HCT116 (cell line): ENCODE measurements around the gene SKAP1. TPM values are rescaled to one million over a fixed set of nuclear protein-coding genes. Genes with fewer than 3 reads are reported as not detected.

Experiments
- ATAC-seq: fragments of 200-7000 bp; cut with Tn5 transposase; 2 replicates; pipeline ENCODE4 v1.9.1; 2020; ENCODE audit warnings: mild to moderate bottlenecking, moderate library complexity
- BruUV-seq: library from RNA; stranded (reverse); fragments of 400-500 nt; replicated peaks from 2 replicates; lab custom pipeline; 2021; lab: Mats Ljungman, UMichigan
- CTCF ChIA-PET: fragments of 300-600 bp; sonication (Branson Sonifier 250); formaldehyde crosslinking; loops from one replicate; lab custom pipeline; 2021; ENCODE audit warnings: antibody characterized with exemption; lab: Charles Lee
- POLR2A ChIA-PET: fragments of 300-600, 350-600 bp; sonication (Branson Sonifier 250); formaldehyde crosslinking; loops from one replicate; lab custom pipeline; 2021; ENCODE audit warnings: antibody characterized with exemption; lab: Charles Lee
- RAD21 ChIA-PET, 2 experiments: fragments of 300-600 bp; sonication (Branson Sonifier 250); formaldehyde crosslinking; loops; one replicate each; lab custom pipeline; 2023; ENCODE audit warnings: low total read pairs in 2 of 2; ENCODE audit not compliant: uncharacterized antibody in 2 of 2, unreplicated experiment in 2 of 2, low non-redundant PET in 1 of 2; lab: Charles Lee
- DNase-seq: peaks from one replicate; pipeline ENCODE4 v3.0.0-alpha.2; 2010; ENCODE audit warnings: low read depth, low spot score
- H2AFZ ChIP-seq: fragments of 200-600 bp; shearing (Covaris generic), sonication (generic); 2 replicates; pipeline ENCODE4 v1.6.1; 2017; ENCODE audit warnings: low read depth, mixed run types, mixed read lengths, antibody characterized with exemption, low read length; ENCODE audit not compliant: poor library complexity, severe bottlenecking
- H3K27ac ChIP-seq: 2 replicates; pipeline ENCODE4 v1.5.1; 2012; ENCODE audit warnings: low read depth, low read length
- H3K27me3 ChIP-seq: fragments of 200-600 bp; sonication (generic); 2 replicates; pipeline ENCODE4 v1.6.1; 2016; ENCODE audit warnings: mixed run types, low read length, mixed read lengths; ENCODE audit not compliant: insufficient read depth
- H3K36me3 ChIP-seq, 2 experiments: fragments of 200-500 bp in 1 of 2; fragments of 200-600 bp in 1 of 2; sonication (Bioruptor generic) in 1 of 2; sonication (generic) in 1 of 2; 2 replicates each; pipeline versions ENCODE4 v1.5.1 to v1.6.1; 2014 to 2016; ENCODE audit warnings: low read length in 2 of 2, inconsistent platforms in 1 of 2, mixed read lengths in 1 of 2, mixed run types in 1 of 2; ENCODE audit not compliant: insufficient read depth in 2 of 2, control insufficient read depth in 1 of 2
- H3K4me1 ChIP-seq, 2 experiments: fragments of 200-600 bp in 1 of 2; sonication (generic) in 1 of 2; 2 replicates each; pipeline versions ENCODE4 v1.5.1 to v1.6.1; 2012 to 2017; ENCODE audit warnings: low read length in 2 of 2, inconsistent platforms in 1 of 2, mild to moderate bottlenecking in 1 of 2, mixed read lengths in 1 of 2, mixed run types in 1 of 2, moderate library complexity in 1 of 2; ENCODE audit not compliant: insufficient read depth in 2 of 2, control insufficient read depth in 1 of 2
- H3K4me2 ChIP-seq: fragments of 200-600 bp; sonication (generic); 2 replicates; pipeline ENCODE4 v1.6.1; 2017; ENCODE audit warnings: mixed run types, low read length, mixed read lengths
- H3K4me3 ChIP-seq, 2 experiments: fragments of 200-600 bp in 1 of 2; sonication (generic) in 1 of 2; replicated peaks in 1 of 2; 2 replicates each; pipeline ENCODE4 v1.5.1; 2011 to 2016; ENCODE audit warnings: low read length in 2 of 2, control low read depth in 1 of 2, low read depth in 1 of 2, mild to moderate bottlenecking in 1 of 2, mixed read lengths in 1 of 2, mixed run types in 1 of 2
- H3K79me2 ChIP-seq: fragments of 200-600 bp; sonication (generic); 2 replicates; pipeline ENCODE4 v1.6.1; 2017; ENCODE audit warnings: mild to moderate bottlenecking, mixed run types, low read length, moderate library complexity, mixed read lengths; ENCODE audit not compliant: insufficient read depth
- H3K9ac ChIP-seq: fragments of 200-600 bp; sonication (generic); 2 replicates; pipeline ENCODE4 v1.6.1; 2016; ENCODE audit warnings: low read length, mixed read lengths
- H3K9me2 ChIP-seq: fragments of 200-600 bp; sonication (generic), shearing (Covaris generic); 2 replicates; pipeline ENCODE4 v1.6.1; 2017; ENCODE audit warnings: mixed run types, mild to moderate bottlenecking, moderate library complexity; ENCODE audit not compliant: insufficient read depth
- H3K9me3 ChIP-seq, 2 experiments: fragments of 200-500 bp in 1 of 2; fragments of 200-600 bp in 1 of 2; sonication (Bioruptor generic) in 1 of 2; sonication (generic) in 1 of 2; 2 replicates each; pipeline ENCODE4 v1.6.1; 2014 to 2017; ENCODE audit warnings: low read length in 2 of 2, mixed read lengths in 2 of 2, inconsistent platforms in 1 of 2, low read depth in 1 of 2, mild to moderate bottlenecking in 1 of 2, mixed run types in 1 of 2, moderate library complexity in 1 of 2; ENCODE audit not compliant: control insufficient read depth in 1 of 2, insufficient read depth in 1 of 2
- H4K20me1 ChIP-seq: fragments of 200-600 bp; sonication (generic), shearing (Covaris generic); 2 replicates; pipeline ENCODE4 v1.6.1; 2017; ENCODE audit warnings: mixed run types, mild to moderate bottlenecking, moderate library complexity; ENCODE audit not compliant: insufficient read depth
- CBX3 ChIP-seq: IDR thresholded peaks from 2 replicates; pipeline ENCODE4 v1.6.1; 2012; ENCODE audit warnings: low read depth
- ELF1 ChIP-seq: IDR thresholded peaks from 2 replicates; pipeline ENCODE4 v1.6.1; 2012; ENCODE audit warnings: low read depth, borderline replicate concordance
- MAX ChIP-seq: IDR thresholded peaks from 2 replicates; pipeline ENCODE4 v1.6.1; 2012
- POLR2A ChIP-seq: IDR thresholded peaks from 2 replicates; pipeline ENCODE4 v1.7.0; 2011; ENCODE audit warnings: borderline replicate concordance; ENCODE audit not compliant: insufficient read depth, insufficient read length; ENCODE audit errors: extremely low read depth
- POLR2AphosphoS5 ChIP-seq: IDR thresholded peaks from 2 replicates; pipeline ENCODE4 v1.6.1; 2011; ENCODE audit warnings: mild to moderate bottlenecking, low read depth, low read length, moderate library complexity
- SRF ChIP-seq: IDR thresholded peaks from 2 replicates; pipeline ENCODE4 v1.6.1; 2012; ENCODE audit warnings: low read depth
- ZBTB33 ChIP-seq: IDR thresholded peaks from 2 replicates; pipeline ENCODE4 v1.6.1; 2011; ENCODE audit warnings: mild to moderate bottlenecking, low read length, moderate library complexity; ENCODE audit not compliant: insufficient replicate concordance; ENCODE audit errors: extremely low read depth
- intact Hi-C: fragments of 100-400 bp; cut with micrococcal nuclease; formaldehyde crosslinking; loops from 2 replicates; pipeline ENCODE4 v1.10.0; 2022
- total RNA-seq: library from RNA; stranded (reverse); gene quantifications from one replicate; pipeline ENCODE4 v1.2.1, GENCODE V29; 2021; ENCODE audit not compliant: unreplicated experiment

SKAP1 gene
- total RNA-seq, 1 experiment from 2014 or later, result 12.4 TPM

- TF ChIP-seq POLR2AphosphoS5 (no peak), POLR2A (no peak), CBX3 (no peak)
These were observed 35.2 kb downstream of the SKAP1 start (continued) for GRCh38 chr17:48394821-48395220.

- DNase-seq, result no peak
- H3K4me3 ChIP-seq, result no peak overlapping the region
- no peak overlapping the region for H3K4me2 ChIP-seq
- no peak overlapping the region for H3K9ac ChIP-seq
- no peaks in the 10 kb centered on the region for H3K36me3 ChIP-seq
- H3K27ac ChIP-seq, result no peak overlapping the region
- no peaks in the 10 kb centered on the region for H3K9me2 ChIP-seq
- no TSS peak for BruUV-seq
- H3K79me2 ChIP-seq, result no peaks in the 10 kb centered on the region
- POLR2A ChIA-PET, result no interaction called here
- H3K4me1 ChIP-seq, result no peaks in the 10 kb centered on the region
- TF ChIP-seq CBX3, result no peak
- no peak for TF ChIP-seq ZBTB33
- TF ChIP-seq POLR2AphosphoS5, result no peak
- TF ChIP-seq, all 23 proteins: peak for 0
- CTCF ChIA-PET, result no interaction called here
- H4K20me1 ChIP-seq, result no peaks in the 10 kb centered on the region
- H3K27me3 ChIP-seq, result no peaks in the 10 kb centered on the region
- no peaks in the 10 kb centered on the region for H3K9me3 ChIP-seq
- intact Hi-C loops, result no loop called here
- no peak for ATAC-seq
- peak overlapping the region; percentile 46 for H2AFZ ChIP-seq
- RAD21 ChIA-PET, result no interaction called here
These were observed 36.7 kb downstream of the SKAP1 start for GRCh38 chr17:48393283-48393682.

GRCh38 chr17:48392857-48393256 lies 37.2 kb downstream of the SKAP1 start:
- peak overlapping the region; percentile 46 for H2AFZ ChIP-seq
- POLR2A ChIA-PET, result no interaction called here
- DNase-seq, result no peak
- H4K20me1 ChIP-seq, result no peaks in the 10 kb centered on the region
- no peaks in the 10 kb centered on the region for H3K9me3 ChIP-seq
- ATAC-seq, result no peak
- no peak overlapping the region for H3K27ac ChIP-seq
- no peaks in the 10 kb centered on the region for H3K27me3 ChIP-seq
- intact Hi-C loops, result no loop called here
- no peak overlapping the region for H3K9ac ChIP-seq
- H3K4me1 ChIP-seq, result no peaks in the 10 kb centered on the region
- no TSS peak for BruUV-seq
- no peaks in the 10 kb centered on the region for H3K79me2 ChIP-seq
- TF ChIP-seq ELF1, result peak; percentile 16; the same call in 1 of the 2 replicates
- no peak for TF ChIP-seq SRF
- no peak for TF ChIP-seq MAX
- TF ChIP-seq, all 23 proteins: peak for 1
- ChIA-PET CTCF (no interaction called here), RAD21 (no interaction called here)
- Histone ChIP-seq H3K36me3 (no peaks in the 10 kb centered on the region), H3K4me2 (no peak overlapping the region), H3K9me2 (no peaks in the 10 kb centered on the region), H3K4me3 (no peak overlapping the region)
